ENCODE results near the gene SMYD5. TPM values are rescaled to one million over a fixed set of nuclear protein-coding genes. Genes with fewer than 3 reads are reported as not detected.

SMYD5 gene
- total RNA-seq, 1 experiment from 2014 or later = 49.4 TPM

DNA sequence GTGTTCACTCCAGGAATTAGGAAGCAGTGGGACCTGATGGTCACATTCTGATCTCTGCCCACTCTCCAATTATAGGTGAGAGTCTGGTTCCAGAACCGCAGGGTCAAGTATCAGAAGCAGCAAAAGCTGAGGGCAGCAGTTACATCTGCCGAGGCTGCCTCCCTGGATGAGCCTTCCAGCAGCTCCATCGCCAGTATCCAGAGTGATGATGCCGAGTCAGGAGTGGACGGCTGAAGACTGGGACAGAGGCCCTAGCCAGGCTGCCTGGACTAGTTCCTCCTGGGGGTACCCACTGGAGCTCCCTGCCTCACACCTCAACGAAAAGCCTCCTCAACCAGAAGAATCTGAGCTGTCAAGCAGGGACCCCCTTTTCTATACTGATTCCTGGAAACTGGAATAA, 3.3 kb upstream of the SMYD5 start:
- no peaks in the 10 kb centered on the region for H4K20me1 ChIP-seq (ENCODE audit: low read length)
- CTCF ChIA-PET = no interaction called here

GRCh38 chr2:73212098-73212447, 2.0 kb upstream of the SMYD5 start:
- H3K27ac ChIP-seq (ENCODE audit: low read length) = no peak overlapping the region
- H4K20me1 ChIP-seq (ENCODE audit: low read length) = no peaks in the 10 kb centered on the region
- no TSS peak for BruUV-seq (replicated peaks)
- no peak for DNase-seq
- H3K36me3 ChIP-seq (ENCODE audit: low read depth, low read length) = no peaks in the 10 kb centered on the region
- intact Hi-C loops (cut with micrococcal nuclease) = loop anchor here (1.0 kb wide), 1 partner anchor 35 kb away; no protein-coding TSS in a partner anchor
- peaks cover 28% of the 10 kb centered on the region for H3K79me2 ChIP-seq (ENCODE audit: low read length)
- ChIA-PET POLR2A (ENCODE audit: unreplicated experiment) (no interaction called here), CTCF (interaction anchor here (0.5 to 1.2 kb wide), 4 partner anchors 21 to 324 kb away, joined by 3 to 16 read pairs (median 4); partner anchors contain the start of gene PRADC1)
- no peak overlapping the region for H2AFZ ChIP-seq (ENCODE audit: low read length)
- no peaks in the 10 kb centered on the region for H3F3A ChIP-seq (ENCODE audit: low read length, unreplicated experiment)
- H3K4me1 ChIP-seq (ENCODE audit: insufficient read depth, low read length) = peaks cover 11% of the 10 kb centered on the region
- H3K9me3 ChIP-seq (ENCODE audit: low read length) = no peaks in the 10 kb centered on the region
- ATAC-seq = no peak
- TF ChIP-seq EZH2phosphoT487 (IDR thresholded peaks at IDR 0.05; ENCODE audit: borderline replicate concordance, low read length) = no peak
- no peak for TF ChIP-seq EZH2 (IDR thresholded peaks at IDR 0.05; ENCODE audit: low read length, unreplicated experiment)
- TF ChIP-seq CTCF (conservative IDR thresholded peaks at IDR 0.05; ENCODE audit: low read depth, low read length) = no peak
- no peak overlapping the region for H3K9ac ChIP-seq (ENCODE audit: low read length)
- no peak overlapping the region for H3K4me2 ChIP-seq (ENCODE audit: low read length)
- no peaks in the 10 kb centered on the region for H3K9me2 ChIP-seq (replicated peaks; ENCODE audit: low read length)
- H3K4me3 ChIP-seq (ENCODE audit: low read length) = no peak overlapping the region
- no peaks in the 10 kb centered on the region for H3K27me3 ChIP-seq (ENCODE audit: low read length)

More for the DNA sequence above, 3.3 kb upstream of the SMYD5 start:
- Histone ChIP-seq H3F3A (ENCODE audit: low read length, unreplicated experiment) (no peaks in the 10 kb centered on the region), H3K9me2 (replicated peaks; ENCODE audit: low read length) (no peaks in the 10 kb centered on the region), H3K4me1 (ENCODE audit: insufficient read depth, low read length) (peaks cover 9% of the 10 kb centered on the region), H2AFZ (ENCODE audit: low read length) (no peak overlapping the region), H3K36me3 (ENCODE audit: low read depth, low read length) (no peaks in the 10 kb centered on the region), H3K27ac (ENCODE audit: low read length) (no peak overlapping the region), H3K9me3 (ENCODE audit: low read length) (no peaks in the 10 kb centered on the region), H3K4me3 (ENCODE audit: low read length) (no peak overlapping the region), H3K4me2 (ENCODE audit: low read length) (no peak overlapping the region), H3K9ac (ENCODE audit: low read length) (no peak overlapping the region), H3K79me2 (ENCODE audit: low read length) (peaks cover 14% of the 10 kb centered on the region), H3K27me3 (ENCODE audit: low read length) (peaks cover under 1% of the 10 kb centered on the region; the same call in 1 of the 2 replicates)
- DNase-seq (no peak), ATAC-seq (no peak)
- TF ChIP-seq EZH2phosphoT487 (IDR thresholded peaks at IDR 0.05; ENCODE audit: borderline replicate concordance, low read length) = no peak
- no peak for TF ChIP-seq CTCF (conservative IDR thresholded peaks at IDR 0.05; ENCODE audit: low read depth, low read length)
- TF ChIP-seq EZH2 (IDR thresholded peaks at IDR 0.05; ENCODE audit: low read length, unreplicated experiment) = no peak
- POLR2A ChIA-PET (ENCODE audit: unreplicated experiment) = no interaction called here
- no TSS peak for BruUV-seq (replicated peaks)
- intact Hi-C loops (cut with micrococcal nuclease) = no loop called here

DNA sequence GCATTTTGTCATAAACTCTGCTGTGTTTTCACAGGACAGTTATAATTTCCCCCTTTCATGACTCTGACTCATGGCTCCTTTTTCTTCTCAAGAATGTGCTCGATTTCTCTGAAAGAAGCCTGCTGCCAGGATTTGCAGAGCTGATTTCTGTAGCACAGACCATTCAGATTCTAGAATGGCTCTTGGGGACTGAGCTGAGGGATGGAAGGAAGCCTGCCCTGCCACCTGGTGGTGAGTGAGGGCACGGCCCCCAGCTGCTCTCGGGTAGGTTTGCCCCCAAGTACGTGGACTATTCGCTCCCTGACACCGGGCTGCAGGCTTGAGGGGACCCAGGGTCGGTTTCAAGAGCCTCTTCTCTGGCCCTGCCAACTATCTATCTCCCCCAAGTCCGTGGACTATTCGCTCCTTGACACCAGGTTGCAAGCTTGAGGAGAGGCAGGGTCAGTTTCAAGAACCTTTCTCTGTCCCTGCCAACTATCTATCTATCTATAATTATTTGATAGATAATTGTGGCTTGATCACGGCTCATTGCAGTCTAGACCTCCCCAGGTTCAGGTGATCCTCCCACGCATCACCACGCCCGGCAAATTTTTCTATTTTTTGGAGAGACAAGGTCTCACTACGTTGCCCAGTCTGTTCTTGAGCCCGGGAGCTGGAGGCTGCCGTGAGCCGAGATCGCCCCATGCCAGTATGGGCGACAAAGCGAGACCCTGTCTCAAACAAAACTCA, 1.4 kb upstream of the SMYD5 start:
- CTCF ChIA-PET = interaction anchor here (0.5 to 1.2 kb wide), 4 partner anchors 21 to 325 kb away, joined by 3 to 16 read pairs (median 4); partner anchors contain the start of gene PRADC1
- POLR2A ChIA-PET (ENCODE audit: unreplicated experiment) = no interaction called here
- DNase-seq (peak; percentile 76), ATAC-seq (peak; percentile 80)
- Histone ChIP-seq H3K9ac (ENCODE audit: low read length) (no peak overlapping the region), H3K4me3 (ENCODE audit: low read length) (no peak overlapping the region), H3K4me2 (ENCODE audit: low read length) (peak overlapping the region; percentile 29; the same call in 1 of the 2 replicates), H4K20me1 (ENCODE audit: low read length) (no peaks in the 10 kb centered on the region), H3K27me3 (ENCODE audit: low read length) (no peaks in the 10 kb centered on the region), H3K79me2 (ENCODE audit: low read length) (peaks cover 33% of the 10 kb centered on the region), H3K4me1 (ENCODE audit: insufficient read depth, low read length) (peaks cover 15% of the 10 kb centered on the region), H3F3A (ENCODE audit: low read length, unreplicated experiment) (no peaks in the 10 kb centered on the region), H3K27ac (ENCODE audit: low read length) (no peak overlapping the region), H3K9me2 (replicated peaks; ENCODE audit: low read length) (no peaks in the 10 kb centered on the region), H2AFZ (ENCODE audit: low read length) (no peak overlapping the region), H3K9me3 (ENCODE audit: low read length) (no peaks in the 10 kb centered on the region), H3K36me3 (ENCODE audit: low read depth, low read length) (no peaks in the 10 kb centered on the region)
- TF ChIP-seq EZH2phosphoT487 (IDR thresholded peaks at IDR 0.05; ENCODE audit: borderline replicate concordance, low read length) (no peak), CTCF (conservative IDR thresholded peaks at IDR 0.05; ENCODE audit: low read depth, low read length) (peak; percentile 90)
- no TSS peak for BruUV-seq (replicated peaks)
- intact Hi-C loops (cut with micrococcal nuclease) = loop anchor here (1.0 kb wide), 1 partner anchor 35 kb away; no protein-coding TSS in a partner anchor
